HepG2 (cell line): ENCODE data around the gene MYADML2. TPM values are rescaled to one million over a fixed set of nuclear protein-coding genes. Genes with fewer than 3 reads are reported as not detected.

Source experiments
- ATAC-seq: fragments of 200-7000 bp; cut with Tn5 transposase; 3 replicates; pipeline ENCODE4 v1.9.1; 2020; ENCODE audit warnings: mild to moderate bottlenecking, moderate library complexity
- BruUV-seq: library from RNA; stranded (reverse); fragments of 400-500 nt; replicated peaks from 2 replicates; lab custom pipeline; 2021; lab: Mats Ljungman, UMichigan
- CTCF ChIA-PET: fragments of 300-600 bp; formaldehyde crosslinking; extraction: SDS; loops from one replicate; lab custom pipeline; 2021; ENCODE audit warnings: low total read pairs, inconsistent platforms, low intra/inter-chr PET ratio; lab: Yijun Ruan, JAX
- POLR2A ChIA-PET: fragments of 350-600 bp; sonication (Branson Sonifier 250); formaldehyde crosslinking; loops from one replicate; lab custom pipeline; 2020; ENCODE audit warnings: antibody characterized with exemption, inconsistent platforms; lab: Yijun Ruan, JAX
- DNase-seq: peaks from one replicate; pipeline ENCODE4 v3.0.0-alpha.2; 2015; ENCODE audit warnings: low spot score
- FAIRE-seq: peaks from 3 replicates; lab custom pipeline; 2011; peaks lifted over from hg19 to GRCh38; lab: Jason Lieb, UNC
- H2AFZ ChIP-seq: one replicate; pipeline ENCODE4 v1.6.1; 2011; ENCODE audit warnings: low read length, inconsistent platforms
- H3K27ac ChIP-seq: fragments of 300-600 bp; 3 replicates; pipeline ENCODE4 v1.8.0; 2011; ENCODE audit warnings: mixed run types, mild to moderate bottlenecking, mixed read lengths, low read length, inconsistent platforms; ENCODE audit not compliant: insufficient read depth; ENCODE audit errors: extremely low read length
- H3K27me3 ChIP-seq, 2 experiments: fragments of 200-600 bp in 1 of 2; 2 replicates in 1 of 2; 3 replicates in 1 of 2; pipeline versions ENCODE4 v1.6.0 to v1.8.0; 2011; ENCODE audit warnings: low read length in 2 of 2, mild to moderate bottlenecking in 2 of 2, moderate library complexity in 2 of 2, inconsistent platforms in 1 of 2; ENCODE audit not compliant: insufficient read depth in 2 of 2, control insufficient read depth in 1 of 2
- H3K36me3 ChIP-seq, 2 experiments: fragments of 200-600 bp in 1 of 2; replicated peaks in 1 of 2; 2 replicates in 1 of 2; 3 replicates in 1 of 2; pipeline versions ENCODE4 v1.5.1 to v1.8.0; 2011; ENCODE audit warnings: low read length in 2 of 2, inconsistent platforms in 1 of 2; ENCODE audit not compliant: insufficient read depth in 2 of 2, control insufficient read depth in 1 of 2
- H3K4me1 ChIP-seq: 2 replicates; pipeline ENCODE4 v1.5.1; 2012; ENCODE audit warnings: low read length, inconsistent platforms; ENCODE audit not compliant: insufficient read depth
- H3K4me2 ChIP-seq: 2 replicates; pipeline ENCODE4 v1.6.0; 2011; ENCODE audit warnings: low read depth, low read length, inconsistent platforms
- H3K4me3 ChIP-seq, 3 experiments: fragments of 200-600 bp in 1 of 3; sonication (generic), shearing (Covaris generic) in 1 of 3; replicated peaks in 1 of 3; 2 replicates each; pipeline ENCODE4 v1.5.1; 2011 to 2016; ENCODE audit warnings: low read length in 3 of 3, inconsistent platforms in 2 of 3, low read depth in 2 of 3, mild to moderate bottlenecking in 2 of 3, control low read depth in 1 of 3, mixed read lengths in 1 of 3; ENCODE audit not compliant: insufficient read depth in 1 of 3
- H3K79me2 ChIP-seq: one replicate; pipeline ENCODE4 v1.6.1; 2011; ENCODE audit warnings: low read length, inconsistent platforms; ENCODE audit not compliant: insufficient read depth
- H3K9ac ChIP-seq: 2 replicates; pipeline ENCODE4 v1.6.0; 2011; ENCODE audit warnings: mild to moderate bottlenecking, low read depth, low read length, inconsistent platforms; ENCODE audit not compliant: insufficient read depth
- H3K9me3 ChIP-seq: 2 replicates; pipeline ENCODE4 v1.5.1; 2012; ENCODE audit warnings: mild to moderate bottlenecking, low read length
- H4K20me1 ChIP-seq: 2 replicates; pipeline ENCODE4 v1.6.0; 2011; ENCODE audit warnings: inconsistent platforms, mild to moderate bottlenecking, low read length, moderate library complexity; ENCODE audit not compliant: insufficient read depth
- FOXK1 ChIP-seq: sonication (generic); formaldehyde crosslinking; IDR thresholded peaks from 2 replicates; pipeline ENCODE4 v1.4.0; 2020; ENCODE audit warnings: low read depth, missing genetic modification reagents, borderline replicate concordance
- HNRNPL ChIP-seq: fragments of 200-400 bp; formaldehyde crosslinking; IDR thresholded peaks from 2 replicates; pipeline ENCODE4 v1.6.1; 2017; ENCODE audit warnings: mild to moderate bottlenecking, low read depth, low read length
- MED8 ChIP-seq: sonication (generic); formaldehyde crosslinking; IDR thresholded peaks from 2 replicates; pipeline ENCODE4 v1.8.1; 2023; ENCODE audit warnings: mild to moderate bottlenecking, missing genetic modification reagents; ENCODE audit not compliant: insufficient replicate concordance
- PPARG ChIP-seq: conservative IDR thresholded peaks from 2 replicates; pipeline ENCODE4 v1.6.1; 2016; ENCODE audit warnings: missing biosample characterization, missing genetic modification reagents
- U2AF2 ChIP-seq: fragments of 200-400 bp; formaldehyde crosslinking; IDR thresholded peaks from 2 replicates; pipeline ENCODE4 v1.6.1; 2017; ENCODE audit warnings: low read depth, mild to moderate bottlenecking, low read length
- ZC3H4 ChIP-seq: sonication (generic); formaldehyde crosslinking; IDR thresholded peaks from 2 replicates; pipeline ENCODE4 v1.4.0; 2020; ENCODE audit warnings: missing genetic modification reagents, borderline replicate concordance
- ZNF10 ChIP-seq: sonication (generic); formaldehyde crosslinking; IDR thresholded peaks from 2 replicates; pipeline ENCODE4 v1.4.0; 2020; ENCODE audit warnings: mild to moderate bottlenecking, low read depth, missing genetic modification reagents, borderline replicate concordance
- ZNF160 ChIP-seq: sonication (generic); formaldehyde crosslinking; IDR thresholded peaks from 2 replicates; pipeline ENCODE4 v1.8.0; 2022; ENCODE audit warnings: mild to moderate bottlenecking, inconsistent platforms, missing genetic modification reagents
- ZNF256 ChIP-seq: sonication (generic); formaldehyde crosslinking; conservative IDR thresholded peaks from 2 replicates; pipeline ENCODE4 v1.4.0; 2020; ENCODE audit warnings: missing genetic modification reagents
- WGBS: methylation state at CpG from one replicate; pipeline ENCODE4 v1.1.6; 2017; ENCODE audit warnings: low lambda C conversion rate; 5-methylcytosine and 5-hydroxymethylcytosine counted together
- in situ Hi-C: cut with HindIII; loops from 2 replicates; pipeline ENCODE4 v1.10.0; 2017; ENCODE audit warnings: low pct_unique_long_range_greater_than_20kb; ENCODE audit not compliant: extremely low pct_ligation_motif_present
- intact Hi-C: fragments of 100-400 bp; cut with micrococcal nuclease; formaldehyde crosslinking; loops from one replicate; pipeline ENCODE4 v1.10.0; 2022; ENCODE audit not compliant: unreplicated experiment
- polyA plus RNA-seq, 8 experiments: library from polyadenylated mRNA; depleted of rRNA in 3 of 8; stranded (reverse) in 7 of 8; unstranded in 1 of 8; fragments of >200 nt; fragmentation: Illumina TruSeq in 4 of 8; extraction: Trizol in 4 of 8; gene quantifications; 2 replicates each; pipeline versions ENCODE4 v1.2.1 to v1.2.3, GENCODE V29; 2011 to 2016; ENCODE audit warnings: low read depth in 4 of 8, missing spikeins in 1 of 8, mixed read lengths in 1 of 8; ENCODE audit not compliant: insufficient read depth in 1 of 8
- total RNA-seq, 5 experiments: library from RNA; depleted of rRNA; stranded (reverse); fragments of >200 nt; fragmentation: Illumina TruSeq; extraction: Trizol; gene quantifications; 2 replicates each; pipeline ENCODE4 v1.2.3, GENCODE V29; 2016; ENCODE audit warnings: low read depth in 1 of 5
- TF ChIP-seq, protein P1 (sequence below): sonication (generic); formaldehyde crosslinking; IDR thresholded peaks from 2 replicates; pipeline ENCODE4 v1.4.0; 2020; ENCODE audit warnings: mild to moderate bottlenecking, missing genetic modification reagents
- TF ChIP-seq, protein P2 (sequence below): IDR thresholded peaks from 2 replicates; pipeline ENCODE4 v1.6.1; 2016; ENCODE audit warnings: missing compliant biosample characterization, missing genetic modification reagents, borderline replicate concordance
- TF ChIP-seq, protein P3 (sequence below): IDR thresholded peaks from 2 replicates; pipeline ENCODE4 v1.6.1; 2016; ENCODE audit warnings: low read depth, missing genetic modification reagents, missing compliant biosample characterization

Gene MYADML2
- total and polyA plus RNA-seq, 2 of the 13 experiments (the other 11 are each of a cell fraction or from before 2014, with no cell fraction given): not detected

DNA sequence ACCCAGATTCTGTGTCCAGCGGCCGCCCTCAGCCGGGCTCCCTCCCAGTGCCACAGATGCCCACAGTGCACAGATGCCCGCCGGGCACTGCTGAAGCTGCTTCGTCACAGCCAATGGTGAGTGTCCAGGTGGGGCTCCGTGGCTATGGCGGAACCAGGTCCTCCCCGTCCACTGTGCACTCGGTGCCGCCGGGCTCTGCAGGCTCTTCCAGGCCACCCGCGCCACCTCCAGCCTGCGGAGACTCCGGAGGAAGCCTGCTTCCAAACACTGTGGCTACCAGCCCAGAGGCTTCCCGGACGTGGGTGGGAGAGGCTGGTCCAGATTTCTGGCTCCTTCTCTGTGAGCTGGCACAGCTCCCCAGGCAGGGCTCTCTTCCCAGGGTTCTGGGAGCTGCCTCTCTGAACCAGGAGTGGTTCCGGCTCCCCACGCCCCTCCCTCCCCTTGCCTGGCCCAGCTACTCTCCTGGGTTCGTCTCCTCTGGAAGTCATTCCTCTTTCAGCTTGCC lies 7.1 kb downstream of the MYADML2 start:
- Histone ChIP-seq H3K36me3 (peaks cover 6 to 10% of the 10 kb centered on the region in 2 experiments; a peak in 4 of 5 replicates), H3K4me2 (no peak overlapping the region)
- no peak for FAIRE-seq

More for the DNA sequence above, 7.1 kb downstream of the MYADML2 start:
- intact Hi-C loops (no loop called here), in situ Hi-C loops (no loop called here)
- H3K4me1 ChIP-seq: peaks cover 78% of the 10 kb centered on the region
- peaks cover 19% of the 10 kb centered on the region for H3K79me2 ChIP-seq
- H2AFZ ChIP-seq: no peak overlapping the region
- no peak overlapping the region for H3K9ac ChIP-seq
- no TSS peak for BruUV-seq
- no peak for ATAC-seq
- no peak for DNase-seq
- ChIA-PET CTCF (no interaction called here), POLR2A (interaction anchor here (0.7 to 7.9 kb wide), 10 partner anchors 9 to 98 kb away, joined by 3 to 58 read pairs (median 4); partner anchors contain the start of genes CENPX, DCXR and MAFG)
- H4K20me1 ChIP-seq: no peaks in the 10 kb centered on the region; the same call in 1 of the 2 replicates
- no peak overlapping the region for H3K27ac ChIP-seq
- H3K27me3 ChIP-seq: peaks cover 16 to 33% of the 10 kb centered on the region in 2 experiments; a peak in 4 of 5 replicates
- H3K4me3 ChIP-seq: no peak overlapping the region
- TF ChIP-seq, protein P1, sequence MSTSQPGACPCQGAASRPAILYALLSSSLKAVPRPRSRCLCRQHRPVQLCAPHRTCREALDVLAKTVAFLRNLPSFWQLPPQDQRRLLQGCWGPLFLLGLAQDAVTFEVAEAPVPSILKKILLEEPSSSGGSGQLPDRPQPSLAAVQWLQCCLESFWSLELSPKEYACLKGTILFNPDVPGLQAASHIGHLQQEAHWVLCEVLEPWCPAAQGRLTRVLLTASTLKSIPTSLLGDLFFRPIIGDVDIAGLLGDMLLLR: no peak
- TF ChIP-seq ZNF10: no peak
- no peak for TF ChIP-seq U2AF2
- no peak for TF ChIP-seq PPARG (CRISPR knock-in tag)
- peak; percentile 94 for TF ChIP-seq HNRNPL
- TF ChIP-seq ZC3H4 (CRISPR knock-in tag): no peak
- no peak for TF ChIP-seq FOXK1 (CRISPR knock-in tag)
- TF ChIP-seq, protein P2, sequence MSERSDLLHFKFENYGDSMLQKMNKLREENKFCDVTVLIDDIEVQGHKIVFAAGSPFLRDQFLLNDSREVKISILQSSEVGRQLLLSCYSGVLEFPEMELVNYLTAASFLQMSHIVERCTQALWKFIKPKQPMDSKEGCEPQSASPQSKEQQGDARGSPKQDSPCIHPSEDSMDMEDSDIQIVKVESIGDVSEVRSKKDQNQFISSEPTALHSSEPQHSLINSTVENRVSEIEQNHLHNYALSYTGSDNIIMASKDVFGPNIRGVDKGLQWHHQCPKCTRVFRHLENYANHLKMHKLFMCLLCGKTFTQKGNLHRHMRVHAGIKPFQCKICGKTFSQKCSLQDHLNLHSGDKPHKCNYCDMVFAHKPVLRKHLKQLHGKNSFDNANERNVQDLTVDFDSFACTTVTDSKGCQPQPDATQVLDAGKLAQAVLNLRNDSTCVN (CRISPR knock-in tag): no peak
- TF ChIP-seq MED8 (CRISPR knock-in tag): peak; percentile 32
- TF ChIP-seq, protein P3, sequence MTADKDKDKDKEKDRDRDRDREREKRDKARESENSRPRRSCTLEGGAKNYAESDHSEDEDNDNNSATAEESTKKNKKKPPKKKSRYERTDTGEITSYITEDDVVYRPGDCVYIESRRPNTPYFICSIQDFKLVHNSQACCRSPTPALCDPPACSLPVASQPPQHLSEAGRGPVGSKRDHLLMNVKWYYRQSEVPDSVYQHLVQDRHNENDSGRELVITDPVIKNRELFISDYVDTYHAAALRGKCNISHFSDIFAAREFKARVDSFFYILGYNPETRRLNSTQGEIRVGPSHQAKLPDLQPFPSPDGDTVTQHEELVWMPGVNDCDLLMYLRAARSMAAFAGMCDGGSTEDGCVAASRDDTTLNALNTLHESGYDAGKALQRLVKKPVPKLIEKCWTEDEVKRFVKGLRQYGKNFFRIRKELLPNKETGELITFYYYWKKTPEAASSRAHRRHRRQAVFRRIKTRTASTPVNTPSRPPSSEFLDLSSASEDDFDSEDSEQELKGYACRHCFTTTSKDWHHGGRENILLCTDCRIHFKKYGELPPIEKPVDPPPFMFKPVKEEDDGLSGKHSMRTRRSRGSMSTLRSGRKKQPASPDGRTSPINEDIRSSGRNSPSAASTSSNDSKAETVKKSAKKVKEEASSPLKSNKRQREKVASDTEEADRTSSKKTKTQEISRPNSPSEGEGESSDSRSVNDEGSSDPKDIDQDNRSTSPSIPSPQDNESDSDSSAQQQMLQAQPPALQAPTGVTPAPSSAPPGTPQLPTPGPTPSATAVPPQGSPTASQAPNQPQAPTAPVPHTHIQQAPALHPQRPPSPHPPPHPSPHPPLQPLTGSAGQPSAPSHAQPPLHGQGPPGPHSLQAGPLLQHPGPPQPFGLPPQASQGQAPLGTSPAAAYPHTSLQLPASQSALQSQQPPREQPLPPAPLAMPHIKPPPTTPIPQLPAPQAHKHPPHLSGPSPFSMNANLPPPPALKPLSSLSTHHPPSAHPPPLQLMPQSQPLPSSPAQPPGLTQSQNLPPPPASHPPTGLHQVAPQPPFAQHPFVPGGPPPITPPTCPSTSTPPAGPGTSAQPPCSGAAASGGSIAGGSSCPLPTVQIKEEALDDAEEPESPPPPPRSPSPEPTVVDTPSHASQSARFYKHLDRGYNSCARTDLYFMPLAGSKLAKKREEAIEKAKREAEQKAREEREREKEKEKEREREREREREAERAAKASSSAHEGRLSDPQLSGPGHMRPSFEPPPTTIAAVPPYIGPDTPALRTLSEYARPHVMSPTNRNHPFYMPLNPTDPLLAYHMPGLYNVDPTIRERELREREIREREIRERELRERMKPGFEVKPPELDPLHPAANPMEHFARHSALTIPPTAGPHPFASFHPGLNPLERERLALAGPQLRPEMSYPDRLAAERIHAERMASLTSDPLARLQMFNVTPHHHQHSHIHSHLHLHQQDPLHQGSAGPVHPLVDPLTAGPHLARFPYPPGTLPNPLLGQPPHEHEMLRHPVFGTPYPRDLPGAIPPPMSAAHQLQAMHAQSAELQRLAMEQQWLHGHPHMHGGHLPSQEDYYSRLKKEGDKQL (CRISPR knock-in tag): no peak
- no peak for TF ChIP-seq ZNF256
- TF ChIP-seq ZNF160 (CRISPR knock-in tag): no peak
- H3K9me3 ChIP-seq: no peaks in the 10 kb centered on the region
- WGBS: 46% methylated on average over 8 of the region's 21 CpGs
